ENCODE results near the gene MEIS2.

Gene MEIS2

DNA sequence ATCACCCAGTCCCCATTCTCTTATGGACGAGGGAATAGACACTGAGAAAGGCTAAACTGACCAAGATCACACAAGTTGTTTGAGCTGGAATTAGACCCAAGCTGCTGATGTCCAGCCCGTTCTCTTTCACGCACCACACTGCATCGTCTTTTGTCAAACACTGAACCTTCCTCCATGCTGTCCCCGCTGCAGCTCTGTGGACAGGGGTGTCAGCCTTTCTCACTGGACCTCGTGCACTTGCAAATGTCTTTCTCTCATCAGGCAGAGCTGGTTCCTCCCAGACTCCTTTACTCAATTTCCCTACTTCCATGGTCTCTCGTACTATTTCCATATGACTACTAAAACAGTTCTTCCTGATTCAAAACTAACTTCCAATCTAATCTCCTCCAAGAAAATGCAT lies 161.6 kb downstream of the MEIS2 start:
- H3K27me3 ChIP-seq (ENCODE audit: insufficient read depth, low read length), result no peaks in the 10 kb centered on the region
- no peaks in the 10 kb centered on the region for H3K9me3 ChIP-seq (ENCODE audit: insufficient read depth, low read depth, low read length)
- H3K4me3 ChIP-seq (ENCODE audit: low read depth, low read length), result no peak overlapping the region
- H3K27ac ChIP-seq (ENCODE audit: low read depth, low read length), result no peak overlapping the region
- no peak for DNase-seq
- H3K14ac ChIP-seq (ENCODE audit: low read length), result no peak overlapping the region
- H3K79me2 ChIP-seq (ENCODE audit: control insufficient read depth, insufficient read depth, low read length, poor library complexity), result no peaks in the 10 kb centered on the region
- H3K9ac ChIP-seq (ENCODE audit: low read length), result no peak overlapping the region
- no peak overlapping the region for H4K91ac ChIP-seq (ENCODE audit: low read depth, low read length)
- H3K79me1 ChIP-seq (ENCODE audit: low read length), result no peaks in the 10 kb centered on the region
- no CpG with 5 or more reads among the region's 7 CpGs for WGBS (ENCODE audit: extremely low coverage, insufficient coverage, insufficient read length)
- no peak overlapping the region for H2BK5ac ChIP-seq (ENCODE audit: low read depth, low read length, poor library complexity)
- no peak overlapping the region for H3K18ac ChIP-seq (ENCODE audit: low read length)
- H3K4me2 ChIP-seq (ENCODE audit: low read length), result no peak overlapping the region
- H2BK12ac ChIP-seq (ENCODE audit: low read length), result no peak overlapping the region
- no peak overlapping the region for H3K4ac ChIP-seq (ENCODE audit: low read depth, low read length)
- H4K12ac ChIP-seq (ENCODE audit: low read depth, low read length), result no peak overlapping the region
- no peaks in the 10 kb centered on the region for H3K4me1 ChIP-seq (ENCODE audit: control insufficient read depth in 1 of 2, insufficient read depth in 2 of 2, low read length in 2 of 2)
- no peak overlapping the region for H2AK5ac ChIP-seq (ENCODE audit: low read length)
- no peak overlapping the region for H2AFZ ChIP-seq (ENCODE audit: insufficient read depth, low read length, poor library complexity)
- H3K36me3 ChIP-seq (ENCODE audit: control insufficient read depth in 1 of 2, insufficient read depth in 2 of 2, low read length in 2 of 2), result no peaks in the 10 kb centered on the region
- no peak overlapping the region for H4K8ac ChIP-seq (ENCODE audit: low read depth, low read length)
- no peak overlapping the region for H2BK120ac ChIP-seq (ENCODE audit: insufficient read depth, low read length, poor library complexity)
- H3K23ac ChIP-seq (ENCODE audit: low read length), result no peak overlapping the region

DNA sequence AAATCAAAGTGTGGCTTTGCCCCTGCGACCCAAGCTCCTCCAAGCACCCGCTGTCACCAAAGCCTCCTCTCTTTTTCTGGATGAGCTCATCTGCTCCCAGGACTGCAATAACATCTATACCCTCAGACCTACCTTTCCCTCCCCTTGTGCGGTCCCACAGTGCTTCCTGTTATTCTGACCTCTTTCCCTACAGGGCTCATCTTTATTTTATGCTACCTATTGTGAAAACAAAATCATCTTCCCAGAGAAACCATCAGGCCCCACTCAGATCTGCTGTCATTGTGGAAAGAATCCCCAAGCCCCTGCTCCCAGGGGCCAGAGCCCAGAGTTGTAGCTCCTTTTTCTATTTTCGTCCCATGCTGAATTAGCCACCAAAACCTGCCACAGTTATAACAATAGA lies 162.2 kb downstream of the MEIS2 start:
- H3K79me1 ChIP-seq (ENCODE audit: low read length), result no peaks in the 10 kb centered on the region
- no peaks in the 10 kb centered on the region for H3K36me3 ChIP-seq (ENCODE audit: control insufficient read depth in 1 of 2, insufficient read depth in 2 of 2, low read length in 2 of 2)
- no peaks in the 10 kb centered on the region for H3K4me1 ChIP-seq (ENCODE audit: control insufficient read depth in 1 of 2, insufficient read depth in 2 of 2, low read length in 2 of 2)
- no peak overlapping the region for H2AK5ac ChIP-seq (ENCODE audit: low read length)
- no peak overlapping the region for H3K18ac ChIP-seq (ENCODE audit: low read length)
- H3K23ac ChIP-seq (ENCODE audit: low read length), result no peak overlapping the region
- no peak overlapping the region for H3K27ac ChIP-seq (ENCODE audit: low read depth, low read length)
- no peak overlapping the region for H3K4ac ChIP-seq (ENCODE audit: low read depth, low read length)
- H3K14ac ChIP-seq (ENCODE audit: low read length), result no peak overlapping the region
- H4K8ac ChIP-seq (ENCODE audit: low read depth, low read length), result no peak overlapping the region
- no peak overlapping the region for H3K4me2 ChIP-seq (ENCODE audit: low read length)
- no peak overlapping the region for H3K9ac ChIP-seq (ENCODE audit: low read length)
- H2BK5ac ChIP-seq (ENCODE audit: low read depth, low read length, poor library complexity), result no peak overlapping the region
- no peak overlapping the region for H4K91ac ChIP-seq (ENCODE audit: low read depth, low read length)
- no peak overlapping the region for H2BK120ac ChIP-seq (ENCODE audit: insufficient read depth, low read length, poor library complexity)
- no peaks in the 10 kb centered on the region for H3K27me3 ChIP-seq (ENCODE audit: insufficient read depth, low read length)
- no peak overlapping the region for H3K4me3 ChIP-seq (ENCODE audit: low read depth, low read length)
- no peak overlapping the region for H2BK12ac ChIP-seq (ENCODE audit: low read length)
- no peak overlapping the region for H2AFZ ChIP-seq (ENCODE audit: insufficient read depth, low read length, poor library complexity)
- no peaks in the 10 kb centered on the region for H3K79me2 ChIP-seq (ENCODE audit: control insufficient read depth, insufficient read depth, low read length, poor library complexity)
- no CpG with 5 or more reads among the region's 4 CpGs for WGBS (ENCODE audit: extremely low coverage, insufficient coverage, insufficient read length)
- no peak for DNase-seq
- H4K12ac ChIP-seq (ENCODE audit: low read depth, low read length), result no peak overlapping the region
- no peaks in the 10 kb centered on the region for H3K9me3 ChIP-seq (ENCODE audit: insufficient read depth, low read depth, low read length)

DNA sequence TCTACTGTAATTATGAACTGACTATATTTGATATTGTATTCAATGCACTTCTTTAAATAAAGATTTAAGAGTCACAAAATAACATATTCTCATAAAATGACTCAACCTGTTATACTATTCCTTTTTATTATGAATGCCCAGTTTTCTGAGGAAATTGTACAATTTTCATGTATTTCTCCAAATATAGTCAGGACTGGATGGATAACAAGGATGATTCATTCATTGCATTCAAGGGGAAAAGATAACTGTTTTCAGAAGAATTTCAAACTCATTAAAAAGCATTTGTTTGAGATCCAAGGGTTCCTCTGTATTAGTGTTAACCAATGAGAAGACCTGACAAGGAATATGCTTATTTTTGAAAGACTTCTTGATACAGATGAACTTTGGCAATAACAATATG lies 163.7 kb downstream of the MEIS2 start:
- H2AK5ac ChIP-seq (ENCODE audit: low read length), result no peak overlapping the region
- no peak overlapping the region for H3K18ac ChIP-seq (ENCODE audit: low read length)
- no peak overlapping the region for H2BK120ac ChIP-seq (ENCODE audit: insufficient read depth, low read length, poor library complexity)
- H3K4me2 ChIP-seq (ENCODE audit: low read length), result no peak overlapping the region
- H4K12ac ChIP-seq (ENCODE audit: low read depth, low read length), result no peak overlapping the region
- H3K36me3 ChIP-seq (ENCODE audit: control insufficient read depth in 1 of 2, insufficient read depth in 2 of 2, low read length in 2 of 2), result no peaks in the 10 kb centered on the region
- no peak overlapping the region for H4K8ac ChIP-seq (ENCODE audit: low read depth, low read length)
- H3K79me1 ChIP-seq (ENCODE audit: low read length), result no peaks in the 10 kb centered on the region
- no peak overlapping the region for H2BK5ac ChIP-seq (ENCODE audit: low read depth, low read length, poor library complexity)
- no peak overlapping the region for H3K14ac ChIP-seq (ENCODE audit: low read length)
- no peak overlapping the region for H3K27ac ChIP-seq (ENCODE audit: low read depth, low read length)
- H3K4me1 ChIP-seq (ENCODE audit: control insufficient read depth in 1 of 2, insufficient read depth in 2 of 2, low read length in 2 of 2), result no peaks in the 10 kb centered on the region
- H3K9ac ChIP-seq (ENCODE audit: low read length), result no peak overlapping the region
- no peaks in the 10 kb centered on the region for H3K27me3 ChIP-seq (ENCODE audit: insufficient read depth, low read length)
- H4K91ac ChIP-seq (ENCODE audit: low read depth, low read length), result no peak overlapping the region
- H3K4ac ChIP-seq (ENCODE audit: low read depth, low read length), result no peak overlapping the region
- no peaks in the 10 kb centered on the region for H3K79me2 ChIP-seq (ENCODE audit: control insufficient read depth, insufficient read depth, low read length, poor library complexity)
- no peak overlapping the region for H3K4me3 ChIP-seq (ENCODE audit: low read depth, low read length)
- no peak overlapping the region for H3K23ac ChIP-seq (ENCODE audit: low read length)
- H3K9me3 ChIP-seq (ENCODE audit: insufficient read depth, low read depth, low read length), result no peaks in the 10 kb centered on the region
- H2BK12ac ChIP-seq (ENCODE audit: low read length), result no peak overlapping the region
- no peak overlapping the region for H2AFZ ChIP-seq (ENCODE audit: insufficient read depth, low read length, poor library complexity)
- no peak for DNase-seq

DNA sequence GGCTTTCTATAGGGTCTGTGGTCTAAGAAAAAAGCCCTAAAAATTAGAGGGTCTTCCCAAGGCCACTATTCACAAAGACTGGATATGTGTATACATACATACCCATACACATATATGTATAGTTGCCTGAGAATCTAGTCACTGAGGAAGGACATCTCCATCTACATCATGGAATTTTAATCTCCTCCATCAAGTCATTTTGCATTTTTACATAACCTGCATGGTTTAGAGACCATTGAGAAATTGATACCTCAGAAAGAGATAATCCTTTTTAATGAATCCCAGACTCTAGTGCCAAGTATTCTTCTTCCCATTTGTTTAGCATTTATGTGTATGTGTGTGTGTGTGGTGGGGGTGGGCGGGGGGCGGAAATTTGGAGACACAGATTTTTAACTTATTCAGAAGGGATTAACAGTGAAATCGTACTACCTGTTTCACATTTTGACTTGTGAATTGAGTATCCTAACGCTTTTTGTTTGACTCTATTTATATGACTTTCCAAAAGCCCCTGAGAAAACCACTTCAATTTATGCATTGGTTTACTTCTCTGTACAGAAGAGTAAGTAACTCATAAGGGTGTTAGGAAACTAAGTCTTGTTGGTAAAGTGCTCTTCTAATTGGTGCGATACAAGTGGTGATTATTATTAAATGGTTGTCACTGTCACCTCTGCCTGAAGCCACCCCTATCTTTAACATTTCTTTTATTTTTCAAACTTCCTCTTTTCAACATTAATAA lies 166.9 kb downstream of the MEIS2 start:
- Histone ChIP-seq H3K4me2 (ENCODE audit: low read length) (no peak overlapping the region), H3K9me3 (ENCODE audit: insufficient read depth, low read depth, low read length) (no peaks in the 10 kb centered on the region), H2BK5ac (ENCODE audit: low read depth, low read length, poor library complexity) (no peak overlapping the region), H2BK120ac (ENCODE audit: insufficient read depth, low read length, poor library complexity) (no peak overlapping the region), H3K79me2 (ENCODE audit: control insufficient read depth, insufficient read depth, low read length, poor library complexity) (no peaks in the 10 kb centered on the region), H4K91ac (ENCODE audit: low read depth, low read length) (no peak overlapping the region), H4K12ac (ENCODE audit: low read depth, low read length) (no peak overlapping the region), H3K23ac (ENCODE audit: low read length) (no peak overlapping the region), H3K27ac (ENCODE audit: low read depth, low read length) (no peak overlapping the region), H3K9ac (ENCODE audit: low read length) (no peak overlapping the region), H3K4me3 (ENCODE audit: low read depth, low read length) (no peak overlapping the region), H3K18ac (ENCODE audit: low read length) (no peak overlapping the region), H2AK5ac (ENCODE audit: low read length) (no peak overlapping the region), H3K27me3 (ENCODE audit: insufficient read depth, low read length) (no peaks in the 10 kb centered on the region), H2BK12ac (ENCODE audit: low read length) (no peak overlapping the region), H3K4me1 (ENCODE audit: control insufficient read depth in 1 of 2, insufficient read depth in 2 of 2, low read length in 2 of 2) (no peaks in the 10 kb centered on the region), H3K4ac (ENCODE audit: low read depth, low read length) (no peak overlapping the region), H3K14ac (ENCODE audit: low read length) (no peak overlapping the region), H3K79me1 (ENCODE audit: low read length) (no peaks in the 10 kb centered on the region), H2AFZ (ENCODE audit: insufficient read depth, low read length, poor library complexity) (no peak overlapping the region), H4K8ac (ENCODE audit: low read depth, low read length) (no peak overlapping the region), H3K36me3 (ENCODE audit: control insufficient read depth in 1 of 2, insufficient read depth in 2 of 2, low read length in 2 of 2) (no peaks in the 10 kb centered on the region)
- DNase-seq, result no peak
- 100% methylated on average over 2 of the region's 5 CpGs for WGBS (ENCODE audit: extremely low coverage, insufficient coverage, insufficient read length)
